Measurements from ENCODE around the gene CERKL.

CERKL gene

GRCh38 chr2:181628590-181629585, 28.0 kb downstream of the CERKL start:
- DNase-seq (ENCODE audit: low read depth in 2 of 2, low spot score in 1 of 2): no peak

GRCh38 chr2:181627545-181627944, 29.4 kb downstream of the CERKL start:
- DNase-seq (ENCODE audit: low read depth in 2 of 2, low spot score in 1 of 2): no peak

GRCh38 chr2:181626671-181627070, 30.2 kb downstream of the CERKL start:
- DNase-seq (ENCODE audit: low read depth in 2 of 2, low spot score in 1 of 2): no peak

GRCh38 chr2:181623159-181623558, 33.7 kb downstream of the CERKL start:
- DNase-seq (ENCODE audit: low read depth in 2 of 2, low spot score in 1 of 2): no peak

GRCh38 chr2:181621779-181622490, 35.0 kb downstream of the CERKL start:
- DNase-seq (ENCODE audit: low read depth in 2 of 2, low spot score in 1 of 2): no peak

- no peak for DNase-seq (ENCODE audit: low read depth in 2 of 2, low spot score in 1 of 2)
These were observed 37.4 kb downstream of the CERKL start for GRCh38 chr2:181619516-181619915.

- no peak for DNase-seq (ENCODE audit: low read depth in 2 of 2, low spot score in 1 of 2)
These were observed 40.2 kb downstream of the CERKL start for GRCh38 chr2:181616715-181617114.

GRCh38 chr2:181614874-181615638, 41.8 kb downstream of the CERKL start:
- no peak for DNase-seq (ENCODE audit: low read depth in 2 of 2, low spot score in 1 of 2)

GRCh38 chr2:181613241-181613640, 43.7 kb downstream of the CERKL start:
- no peak for DNase-seq (ENCODE audit: low read depth in 2 of 2, low spot score in 1 of 2)

GRCh38 chr2:181607629-181608590, 49.0 kb downstream of the CERKL start:
- DNase-seq (ENCODE audit: low read depth in 2 of 2, low spot score in 1 of 2): no peak

- no peak for DNase-seq (ENCODE audit: low read depth in 2 of 2, low spot score in 1 of 2)
These were observed 50.7 kb downstream of the CERKL start for GRCh38 chr2:181605889-181606837.

- DNase-seq (ENCODE audit: low read depth in 2 of 2, low spot score in 1 of 2): no peak
These were observed 54.9 kb downstream of the CERKL start for GRCh38 chr2:181602017-181602416.

GRCh38 chr2:181596556-181596955, 60.3 kb downstream of the CERKL start:
- no peak for DNase-seq (ENCODE audit: low read depth in 2 of 2, low spot score in 1 of 2)

GRCh38 chr2:181594322-181594721, 62.6 kb downstream of the CERKL start:
- DNase-seq (ENCODE audit: low read depth in 2 of 2, low spot score in 1 of 2): no peak

GRCh38 chr2:181589779-181590178, 67.1 kb downstream of the CERKL start:
- no peak for DNase-seq (ENCODE audit: low read depth in 2 of 2, low spot score in 1 of 2)

- no peak for DNase-seq (ENCODE audit: low read depth in 2 of 2, low spot score in 1 of 2)
These were observed 68.4 kb downstream of the CERKL start for GRCh38 chr2:181588546-181588945.

- DNase-seq (ENCODE audit: low read depth in 2 of 2, low spot score in 1 of 2): no peak
These were observed 70.3 kb downstream of the CERKL start for GRCh38 chr2:181586569-181587081.

GRCh38 chr2:181585732-181586131, 71.2 kb downstream of the CERKL start:
- DNase-seq (ENCODE audit: low read depth in 2 of 2, low spot score in 1 of 2): no peak

- DNase-seq (ENCODE audit: low read depth in 2 of 2, low spot score in 1 of 2): no peak
These were observed 75.4 kb downstream of the CERKL start for GRCh38 chr2:181581534-181581933.
